Measurements from ENCODE around the gene E2F8.

DNA sequence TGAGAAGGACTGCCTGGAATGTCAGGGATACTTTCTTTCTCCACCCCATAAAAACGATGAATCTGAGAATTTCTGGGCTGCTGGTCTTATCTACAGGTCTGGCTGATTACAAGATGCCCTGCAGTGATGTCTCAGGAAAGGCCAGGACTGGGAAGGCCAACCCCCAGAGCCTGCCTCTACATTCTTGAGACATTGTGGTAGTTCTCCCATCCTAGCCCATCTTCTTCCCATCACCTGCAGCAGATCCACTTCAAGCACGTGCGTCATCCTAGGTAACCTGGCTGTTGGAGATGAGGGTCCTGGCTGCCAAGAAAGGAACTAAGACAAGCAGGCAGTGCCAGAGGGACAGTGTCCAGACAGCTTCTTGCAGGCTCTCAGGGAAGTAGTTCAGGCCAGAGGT, 44.1 kb upstream of the E2F8 start:
- TF ChIP-seq, protein P1, sequence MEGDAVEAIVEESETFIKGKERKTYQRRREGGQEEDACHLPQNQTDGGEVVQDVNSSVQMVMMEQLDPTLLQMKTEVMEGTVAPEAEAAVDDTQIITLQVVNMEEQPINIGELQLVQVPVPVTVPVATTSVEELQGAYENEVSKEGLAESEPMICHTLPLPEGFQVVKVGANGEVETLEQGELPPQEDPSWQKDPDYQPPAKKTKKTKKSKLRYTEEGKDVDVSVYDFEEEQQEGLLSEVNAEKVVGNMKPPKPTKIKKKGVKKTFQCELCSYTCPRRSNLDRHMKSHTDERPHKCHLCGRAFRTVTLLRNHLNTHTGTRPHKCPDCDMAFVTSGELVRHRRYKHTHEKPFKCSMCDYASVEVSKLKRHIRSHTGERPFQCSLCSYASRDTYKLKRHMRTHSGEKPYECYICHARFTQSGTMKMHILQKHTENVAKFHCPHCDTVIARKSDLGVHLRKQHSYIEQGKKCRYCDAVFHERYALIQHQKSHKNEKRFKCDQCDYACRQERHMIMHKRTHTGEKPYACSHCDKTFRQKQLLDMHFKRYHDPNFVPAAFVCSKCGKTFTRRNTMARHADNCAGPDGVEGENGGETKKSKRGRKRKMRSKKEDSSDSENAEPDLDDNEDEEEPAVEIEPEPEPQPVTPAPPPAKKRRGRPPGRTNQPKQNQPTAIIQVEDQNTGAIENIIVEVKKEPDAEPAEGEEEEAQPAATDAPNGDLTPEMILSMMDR (conservative IDR thresholded peaks at IDR 0.05; ENCODE audit: low read depth, low read length), result no peak
- TF ChIP-seq EZH2 (IDR thresholded peaks at IDR 0.05; ENCODE audit: borderline replicate concordance, low read depth, low read length, poor library complexity, severe bottlenecking), result no peak

Data from A673 (cell line).